Panc1 (cell line): ENCODE measurements around the gene RPL10A. TPM values are rescaled to one million over a fixed set of nuclear protein-coding genes. Genes with fewer than 3 reads are reported as not detected.

Source experiments
- ATAC-seq: fragments of 200-7000 bp; cut with Tn5 transposase; 2 replicates; pipeline ENCODE4 v1.9.1; 2020; ENCODE audit warnings: mild to moderate bottlenecking, moderate library complexity
- BruUV-seq: library from RNA; stranded (reverse); fragments of 400-500 nt; replicated peaks from 2 replicates; lab custom pipeline; 2021; lab: Mats Ljungman, UMichigan
- CTCF ChIA-PET: fragments of 300-600 bp; sonication (Branson Sonifier 250); formaldehyde crosslinking; loops from one replicate; lab custom pipeline; 2022; ENCODE audit warnings: antibody characterized with exemption; lab: Charles Lee
- POLR2A ChIA-PET: fragments of 300-600 bp; sonication (Branson Sonifier 250); formaldehyde crosslinking; loops from one replicate; lab custom pipeline; 2022; ENCODE audit warnings: antibody characterized with exemption; lab: Charles Lee
- DNase-seq: peaks from one replicate; pipeline ENCODE4 v3.0.0-alpha.2; 2010; ENCODE audit warnings: low read depth, low spot score
- H3K27ac ChIP-seq: 2 replicates; pipeline ENCODE4 v1.5.1; 2011; ENCODE audit warnings: mild to moderate bottlenecking, low read length, inconsistent platforms
- H3K27me3 ChIP-seq: fragments of 200-500 bp; sonication (Bioruptor generic); 2 replicates; pipeline ENCODE4 v1.6.0; 2014; ENCODE audit warnings: low read length, inconsistent platforms; ENCODE audit not compliant: control insufficient read depth, insufficient read depth
- H3K36me3 ChIP-seq: fragments of 200-500 bp; sonication (Bioruptor generic); 2 replicates; pipeline ENCODE4 v1.5.1; 2014; ENCODE audit warnings: inconsistent platforms, mild to moderate bottlenecking, low read length, moderate library complexity; ENCODE audit not compliant: control insufficient read depth, insufficient read depth
- H3K4me1 ChIP-seq: 2 replicates; pipeline ENCODE4 v1.5.1; 2011; ENCODE audit warnings: inconsistent platforms, mild to moderate bottlenecking, low read length, moderate library complexity; ENCODE audit not compliant: control insufficient read depth, insufficient read depth
- H3K4me3 ChIP-seq, 2 experiments: 2 replicates each; pipeline ENCODE4 v1.5.1; 2011 to 2012; ENCODE audit warnings: low read depth in 2 of 2, low read length in 2 of 2, mild to moderate bottlenecking in 2 of 2, inconsistent platforms in 1 of 2, moderate library complexity in 1 of 2
- H3K9me3 ChIP-seq: fragments of 200-500 bp; sonication (Bioruptor generic); 2 replicates; pipeline ENCODE4 v1.5.1; 2014; ENCODE audit warnings: low read depth, mild to moderate bottlenecking, inconsistent platforms, low read length, moderate library complexity; ENCODE audit not compliant: control insufficient read depth, insufficient read depth
- POLR2AphosphoS5 ChIP-seq: IDR thresholded peaks from 2 replicates; pipeline ENCODE4 v1.6.1; 2012; ENCODE audit warnings: mild to moderate bottlenecking, low read depth, low read length, moderate library complexity
- SIN3A ChIP-seq: IDR thresholded peaks from 2 replicates; pipeline ENCODE4 v1.6.1; 2012; ENCODE audit warnings: low read depth, mild to moderate bottlenecking, low read length, moderate library complexity, borderline replicate concordance; ENCODE audit not compliant: insufficient read depth
- TCF7L2 ChIP-seq: IDR thresholded peaks from 2 replicates; pipeline ENCODE4 v1.6.1; 2011; ENCODE audit warnings: mild to moderate bottlenecking, low read depth, low read length, inconsistent platforms
- in situ Hi-C: cut with HindIII; loops from 2 replicates; pipeline ENCODE4 v1.10.0; 2016; ENCODE audit warnings: low sequenced_read_pairs, low pct_unique_long_range_greater_than_20kb
- intact Hi-C: fragments of 100-400 bp; cut with micrococcal nuclease; formaldehyde crosslinking; loops from one replicate; pipeline ENCODE4 v1.10.0; 2022; ENCODE audit not compliant: unreplicated experiment
- total RNA-seq: library from RNA; stranded (reverse); gene quantifications from one replicate; pipeline ENCODE4 v1.2.1, GENCODE V29; 2021; ENCODE audit not compliant: unreplicated experiment
- TF ChIP-seq, protein P1 (sequence below): fragments of 450-650 bp; IDR thresholded peaks from 2 replicates; pipeline ENCODE4 v1.5.1; 2017; ENCODE audit warnings: mild to moderate bottlenecking
- TF ChIP-seq, protein P2 (sequence below), 2 experiments: IDR thresholded peaks; 2 replicates each; pipeline ENCODE4 v1.6.1; 2011 to 2012; ENCODE audit warnings: low read depth in 2 of 2, control low read depth in 1 of 2, low read length in 1 of 2, mild to moderate bottlenecking in 1 of 2, moderate library complexity in 1 of 2; ENCODE audit not compliant: insufficient read depth in 1 of 2

The RPL10A gene
- total RNA-seq, 1 experiment from 2014 or later: 732 TPM

DNA sequence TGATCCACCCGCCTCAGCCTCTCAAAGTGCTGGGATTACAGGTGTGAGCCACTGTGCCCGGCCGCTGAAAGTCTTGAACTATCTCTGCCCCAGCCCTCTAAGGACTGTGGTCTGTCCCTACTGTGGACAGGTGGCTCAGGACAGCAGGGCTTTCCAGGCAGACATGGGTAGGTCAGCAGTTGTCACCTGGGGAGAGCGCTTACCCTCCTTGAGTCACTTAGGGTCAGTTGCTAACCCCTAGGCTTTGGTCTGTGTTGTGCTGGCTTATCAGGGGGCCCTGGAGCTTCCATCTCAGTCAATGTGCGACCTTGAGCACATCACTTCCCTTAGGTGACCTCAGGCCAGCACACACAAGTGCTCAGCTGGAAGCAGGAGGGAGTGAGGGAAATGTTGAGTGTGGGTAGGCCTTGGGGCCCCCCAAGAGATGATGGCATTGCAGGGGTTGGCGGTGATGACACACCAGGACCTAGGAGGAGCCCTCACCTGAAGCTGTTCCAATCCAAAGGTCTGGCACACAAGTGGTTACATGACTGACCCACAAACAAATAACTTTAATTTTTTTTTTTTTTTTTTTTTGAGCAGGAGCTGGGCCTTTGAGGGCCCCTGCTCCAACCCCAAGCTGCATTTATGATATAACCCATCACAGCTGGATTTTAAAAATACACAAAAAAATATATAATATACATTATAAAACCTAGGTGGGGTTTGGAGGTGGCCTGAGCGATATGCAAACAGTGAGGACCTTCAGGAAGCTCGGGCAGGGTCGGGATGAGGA, 5.1 kb downstream of the RPL10A start:
- H3K9me3 ChIP-seq: no peaks in the 10 kb centered on the region
- POLR2A ChIA-PET: interaction anchor here (0.6 kb wide), 2 partner anchors 32 to 913 kb away, joined by 3 to 5 read pairs; no protein-coding TSS in a partner anchor
- H3K27ac ChIP-seq: no peak overlapping the region; the same call in 1 of the 2 replicates
- in situ Hi-C loops (no loop called here), intact Hi-C loops (no loop called here)
- ATAC-seq (peak; percentile 0; the same call in 1 of the 2 replicates), DNase-seq (no peak)
- CTCF ChIA-PET: interaction anchor here (0.6 kb wide), 3 partner anchors 9 to 181 kb away, joined by 5 to 7 read pairs (median 5); no protein-coding TSS in a partner anchor
- no TSS peak for BruUV-seq
- H3K27me3 ChIP-seq: no peaks in the 10 kb centered on the region
- H3K4me3 ChIP-seq: no peak overlapping the region
- H3K4me1 ChIP-seq: peaks cover 36% of the 10 kb centered on the region
- TF ChIP-seq, protein P1, sequence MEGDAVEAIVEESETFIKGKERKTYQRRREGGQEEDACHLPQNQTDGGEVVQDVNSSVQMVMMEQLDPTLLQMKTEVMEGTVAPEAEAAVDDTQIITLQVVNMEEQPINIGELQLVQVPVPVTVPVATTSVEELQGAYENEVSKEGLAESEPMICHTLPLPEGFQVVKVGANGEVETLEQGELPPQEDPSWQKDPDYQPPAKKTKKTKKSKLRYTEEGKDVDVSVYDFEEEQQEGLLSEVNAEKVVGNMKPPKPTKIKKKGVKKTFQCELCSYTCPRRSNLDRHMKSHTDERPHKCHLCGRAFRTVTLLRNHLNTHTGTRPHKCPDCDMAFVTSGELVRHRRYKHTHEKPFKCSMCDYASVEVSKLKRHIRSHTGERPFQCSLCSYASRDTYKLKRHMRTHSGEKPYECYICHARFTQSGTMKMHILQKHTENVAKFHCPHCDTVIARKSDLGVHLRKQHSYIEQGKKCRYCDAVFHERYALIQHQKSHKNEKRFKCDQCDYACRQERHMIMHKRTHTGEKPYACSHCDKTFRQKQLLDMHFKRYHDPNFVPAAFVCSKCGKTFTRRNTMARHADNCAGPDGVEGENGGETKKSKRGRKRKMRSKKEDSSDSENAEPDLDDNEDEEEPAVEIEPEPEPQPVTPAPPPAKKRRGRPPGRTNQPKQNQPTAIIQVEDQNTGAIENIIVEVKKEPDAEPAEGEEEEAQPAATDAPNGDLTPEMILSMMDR: no peak
- TF ChIP-seq, protein P2, sequence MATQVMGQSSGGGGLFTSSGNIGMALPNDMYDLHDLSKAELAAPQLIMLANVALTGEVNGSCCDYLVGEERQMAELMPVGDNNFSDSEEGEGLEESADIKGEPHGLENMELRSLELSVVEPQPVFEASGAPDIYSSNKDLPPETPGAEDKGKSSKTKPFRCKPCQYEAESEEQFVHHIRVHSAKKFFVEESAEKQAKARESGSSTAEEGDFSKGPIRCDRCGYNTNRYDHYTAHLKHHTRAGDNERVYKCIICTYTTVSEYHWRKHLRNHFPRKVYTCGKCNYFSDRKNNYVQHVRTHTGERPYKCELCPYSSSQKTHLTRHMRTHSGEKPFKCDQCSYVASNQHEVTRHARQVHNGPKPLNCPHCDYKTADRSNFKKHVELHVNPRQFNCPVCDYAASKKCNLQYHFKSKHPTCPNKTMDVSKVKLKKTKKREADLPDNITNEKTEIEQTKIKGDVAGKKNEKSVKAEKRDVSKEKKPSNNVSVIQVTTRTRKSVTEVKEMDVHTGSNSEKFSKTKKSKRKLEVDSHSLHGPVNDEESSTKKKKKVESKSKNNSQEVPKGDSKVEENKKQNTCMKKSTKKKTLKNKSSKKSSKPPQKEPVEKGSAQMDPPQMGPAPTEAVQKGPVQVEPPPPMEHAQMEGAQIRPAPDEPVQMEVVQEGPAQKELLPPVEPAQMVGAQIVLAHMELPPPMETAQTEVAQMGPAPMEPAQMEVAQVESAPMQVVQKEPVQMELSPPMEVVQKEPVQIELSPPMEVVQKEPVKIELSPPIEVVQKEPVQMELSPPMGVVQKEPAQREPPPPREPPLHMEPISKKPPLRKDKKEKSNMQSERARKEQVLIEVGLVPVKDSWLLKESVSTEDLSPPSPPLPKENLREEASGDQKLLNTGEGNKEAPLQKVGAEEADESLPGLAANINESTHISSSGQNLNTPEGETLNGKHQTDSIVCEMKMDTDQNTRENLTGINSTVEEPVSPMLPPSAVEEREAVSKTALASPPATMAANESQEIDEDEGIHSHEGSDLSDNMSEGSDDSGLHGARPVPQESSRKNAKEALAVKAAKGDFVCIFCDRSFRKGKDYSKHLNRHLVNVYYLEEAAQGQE (IDR thresholded peaks at IDR 0.05; ENCODE audit: insufficient read depth in 1 of 2, low read depth in 2 of 2, low read length in 1 of 2): no peak
- TF ChIP-seq SIN3A (no peak), TCF7L2 (no peak), POLR2AphosphoS5 (no peak; the same call in 1 of the 2 replicates)
- H3K36me3 ChIP-seq: peaks cover 30% of the 10 kb centered on the region

DNA sequence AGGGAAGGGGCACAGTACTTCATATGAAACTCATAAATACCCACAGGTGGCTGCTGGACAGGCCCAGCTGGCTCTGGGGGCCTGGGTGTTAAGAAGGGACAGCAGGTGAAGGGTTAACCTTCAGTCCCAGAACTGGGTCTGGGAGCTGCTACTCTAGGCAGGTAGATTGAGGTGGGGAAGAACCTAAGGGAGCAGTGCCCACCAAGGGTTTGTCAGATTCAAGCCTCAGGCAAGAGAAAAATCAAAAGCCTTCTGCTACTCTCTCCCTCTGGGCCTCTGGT, 5.6 kb downstream of the RPL10A start:
- Histone ChIP-seq H3K4me3 (no peak overlapping the region), H3K4me1 (peaks cover 36% of the 10 kb centered on the region), H3K36me3 (peaks cover 26% of the 10 kb centered on the region), H3K27me3 (no peaks in the 10 kb centered on the region), H3K27ac (no peak overlapping the region), H3K9me3 (no peaks in the 10 kb centered on the region)
- DNase-seq (no peak), ATAC-seq (peak; percentile 14)
- in situ Hi-C loops: no loop called here
- ChIA-PET CTCF (interaction anchor here (0.6 kb wide), 1 partner anchor 8 kb away, joined by 5 read pairs; no protein-coding TSS in a partner anchor), POLR2A (interaction anchor here (0.6 kb wide), 2 partner anchors 31 to 913 kb away, joined by 3 to 5 read pairs; no protein-coding TSS in a partner anchor)
- no TSS peak for BruUV-seq
- intact Hi-C loops: no loop called here
- TF ChIP-seq, protein P1: no peak
- TF ChIP-seq, protein P2 (IDR thresholded peaks at IDR 0.05; ENCODE audit: insufficient read depth in 1 of 2, low read depth in 2 of 2, low read length in 1 of 2): no peak
- TF ChIP-seq POLR2AphosphoS5: no peak
- no peak for TF ChIP-seq TCF7L2
- no peak for TF ChIP-seq SIN3A
